Bone marrow (tissue), 2 donors: ENCODE results near the gene HTN1.
"Not testable (repeated sequence)": the region's sequence is repeated elsewhere in the genome, so short reads cannot be mapped to it uniquely, and the experiment has no call there.

Experiments
- DNase-seq, 2 donors: peaks; one replicate each; lab custom pipeline; 2025; lab: John Stamatoyannopoulos, UW

Gene HTN1

GRCh38 chr4:70050138-70050537 lies at the start of gene HTN1:
TSS of gene HTN1 (plus strand) at chr4:70050438. CDS start at chr4:70053077, 2,639 bp downstream.
- not testable (repeated sequence) for DNase-seq

DNA sequence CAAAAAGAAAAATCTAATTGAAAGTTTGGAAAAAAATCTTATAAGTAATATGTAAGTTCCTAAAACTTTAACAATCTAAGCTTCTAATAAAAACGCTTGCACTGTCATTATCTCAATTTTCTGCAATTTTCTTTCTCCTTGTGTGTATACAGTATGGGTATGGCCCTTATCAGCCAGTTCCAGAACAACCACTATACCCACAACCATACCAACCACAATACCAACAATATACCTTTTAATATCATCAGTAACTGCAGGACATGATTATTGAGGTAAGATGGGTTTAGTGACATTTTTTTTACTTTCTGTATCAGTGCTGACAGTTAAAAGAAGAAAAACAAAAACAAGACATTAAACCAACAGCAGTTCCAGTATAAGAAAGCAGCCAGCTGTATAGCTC lies 49.5 kb upstream of the HTN1 start:
- no peak for DNase-seq

GRCh38 chr4:70002507-70002906 lies 47.7 kb upstream of the HTN1 start:
- no peak for DNase-seq

GRCh38 chr4:70008771-70009170 lies 41.5 kb upstream of the HTN1 start:
- no peak for DNase-seq

GRCh38 chr4:70019006-70019405 lies 31.2 kb upstream of the HTN1 start:
- DNase-seq = not testable (repeated sequence)

- no peak for DNase-seq
Observed at GRCh38 chr4:70023218-70023617, 27.0 kb upstream of the HTN1 start.

GRCh38 chr4:70027011-70027410 lies 23.2 kb upstream of the HTN1 start:
- no peak for DNase-seq

DNA sequence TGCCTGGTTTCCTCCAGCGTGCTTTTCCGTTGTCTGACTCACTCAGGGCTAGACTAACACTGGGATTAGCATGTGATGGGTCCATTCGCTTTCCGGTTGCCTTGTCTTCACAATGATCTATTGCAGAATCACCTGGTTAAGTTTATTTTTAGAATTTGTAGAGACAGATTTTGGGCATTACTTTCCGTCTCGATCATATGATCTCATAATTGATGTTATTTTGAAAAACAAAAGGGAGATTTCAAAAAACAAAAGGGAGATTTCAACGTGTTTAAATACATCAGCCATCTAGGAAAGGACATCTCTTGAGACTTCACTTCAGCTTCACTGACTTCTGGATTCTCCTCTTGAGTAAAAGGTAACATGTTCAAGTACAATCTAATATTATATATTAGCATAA lies 22.1 kb upstream of the HTN1 start, which contains the start of gene HTN3:
HTN3 (plus strand) TSS at position 301 of the 400 bp plus-strand sequence. CDS start 2,282 bp downstream, outside the sequence.
- DNase-seq = not testable (repeated sequence)

GRCh38 chr4:70037559-70037958 lies 12.7 kb upstream of the HTN1 start:
- not testable (repeated sequence) for DNase-seq

DNA sequence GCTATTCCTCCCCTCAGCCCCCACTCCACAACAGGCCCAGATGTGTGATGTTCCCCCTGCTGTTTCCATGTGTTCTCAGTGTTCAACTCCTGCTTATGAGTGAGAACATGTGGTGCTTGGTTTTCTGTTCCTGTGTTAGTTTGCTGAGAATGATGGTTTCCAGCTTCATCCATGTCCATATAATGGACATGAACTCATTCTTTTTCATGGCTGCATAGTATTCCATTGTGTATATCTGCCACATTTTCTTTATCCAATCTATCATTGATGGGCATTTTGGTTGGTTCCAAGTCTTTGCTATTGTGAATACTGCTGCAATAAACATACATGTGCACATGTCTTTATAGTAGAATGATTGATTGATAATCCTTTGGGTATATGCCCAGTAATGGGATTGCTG lies 10.3 kb upstream of the HTN1 start:
- DNase-seq = not testable (repeated sequence)

DNA sequence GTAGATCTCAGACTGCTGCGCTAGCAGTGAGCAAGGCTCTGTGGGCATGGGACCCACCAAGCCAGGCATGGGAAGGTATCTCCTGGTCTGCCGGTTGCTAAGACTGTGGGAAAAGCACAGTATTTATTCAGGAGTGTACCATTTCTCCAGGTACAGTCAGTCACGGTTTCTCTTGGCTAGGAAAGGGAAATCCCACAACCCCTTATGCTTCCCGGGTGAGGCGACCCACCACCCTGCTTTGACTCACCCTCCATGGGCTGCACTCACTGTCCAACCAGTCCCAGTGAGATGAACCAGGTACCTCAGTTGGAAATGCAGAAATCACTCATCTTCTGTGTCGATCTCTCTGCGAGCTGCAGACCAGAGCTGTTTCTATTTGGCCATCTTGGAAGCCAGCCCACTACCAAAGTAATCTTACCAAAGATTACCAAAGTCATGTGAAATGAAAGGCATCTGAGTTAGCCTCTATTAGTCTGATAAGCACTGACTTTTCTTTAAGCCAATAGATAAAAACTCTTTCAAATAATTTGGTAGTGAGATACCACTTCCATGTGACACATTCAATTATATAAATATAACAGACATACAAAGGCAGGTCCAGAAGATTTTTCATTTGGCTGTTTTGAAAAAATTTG lies 8.5 kb upstream of the HTN1 start:
- no peak for DNase-seq

DNA sequence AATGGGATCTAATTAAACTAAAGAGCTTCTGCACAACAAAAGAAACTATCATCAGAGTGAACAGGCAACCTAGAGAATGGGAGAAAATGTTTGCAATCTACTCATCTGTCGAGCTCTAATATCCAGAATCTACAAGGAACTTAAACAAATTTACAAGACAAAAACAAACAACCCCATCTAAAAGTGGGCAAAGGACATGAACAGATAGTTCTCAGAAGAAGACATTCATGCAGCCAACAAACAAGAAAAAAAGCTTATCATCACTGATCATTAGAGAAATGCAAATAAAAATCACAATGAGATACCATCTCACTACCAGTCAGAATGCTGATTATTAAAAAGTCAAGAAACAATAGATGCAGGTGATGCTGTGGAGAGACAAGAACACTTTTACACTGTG lies 6.3 kb downstream of the HTN1 start:
- not testable (repeated sequence) for DNase-seq

GRCh38 chr4:70057651-70058050 lies 7.4 kb downstream of the HTN1 start:
- DNase-seq = no peak

- DNase-seq = no peak
Observed at GRCh38 chr4:70059149-70059548, 8.9 kb downstream of the HTN1 start.

DNA sequence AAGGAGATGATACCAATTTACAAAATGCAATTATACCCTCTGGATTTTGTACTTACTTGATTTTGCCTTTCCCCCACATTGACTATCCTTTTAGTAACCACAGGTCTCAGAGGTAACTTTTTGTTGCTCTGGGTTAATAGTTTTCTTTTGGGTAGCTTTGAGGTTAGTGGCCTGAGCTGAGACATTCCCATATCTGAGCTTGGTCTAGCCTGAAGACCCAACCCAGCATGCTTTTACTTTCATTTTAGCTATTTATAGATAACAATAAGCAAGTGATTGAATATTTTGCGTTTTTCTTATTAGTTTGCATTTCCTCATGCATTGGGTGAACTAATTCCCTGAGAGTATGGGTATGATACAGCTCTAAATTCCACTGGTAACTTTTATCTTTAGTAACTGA lies 11.8 kb downstream of the HTN1 start:
- DNase-seq = no peak

- DNase-seq = no peak
Observed at GRCh38 chr4:70080205-70080604, 30.0 kb downstream of the HTN1 start.

DNA sequence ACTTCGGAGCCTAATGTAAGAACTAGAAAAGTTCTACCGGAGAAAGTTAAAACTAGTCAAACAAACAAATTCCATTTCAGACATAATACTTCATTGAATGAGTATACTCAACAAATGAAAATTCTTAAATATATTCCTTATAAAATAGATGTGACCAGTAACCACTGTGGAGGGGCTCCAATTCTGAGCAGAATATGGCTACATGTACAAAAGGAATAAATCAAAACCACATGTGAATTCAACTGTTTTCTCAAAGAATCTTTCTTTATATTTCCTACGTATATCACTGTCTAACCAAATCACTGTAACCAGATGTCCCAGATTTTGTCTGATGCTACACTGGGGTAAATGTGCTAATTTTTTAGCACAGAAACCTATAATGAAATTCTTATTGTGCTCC lies 49.0 kb downstream of the HTN1 start:
- no peak for DNase-seq
